Fibroblast of the aortic adventitia (primary cell): ENCODE results near the gene IL17REL. TPM values are rescaled to one million over a fixed set of nuclear protein-coding genes. Genes with fewer than 3 reads are reported as not detected.

Source experiments
- DNase-seq: peaks from one replicate; pipeline ENCODE4 v3.0.0-alpha.2; 2010; ENCODE audit warnings: low read depth
- H3K4me3 ChIP-seq: 2 replicates; pipeline ENCODE4 v1.5.1; 2011; ENCODE audit warnings: low read depth, mild to moderate bottlenecking, control low read depth, low read length, moderate library complexity
- CTCF ChIP-seq: IDR thresholded peaks from 2 replicates; pipeline ENCODE4 v1.5.1; 2011; ENCODE audit warnings: mild to moderate bottlenecking, low read length, control low read depth, inconsistent platforms; ENCODE audit not compliant: insufficient read depth
- total RNA-seq: library from RNA; depleted of rRNA; stranded (reverse); fragments of >200 nt; gene quantifications from 2 replicates; pipeline ENCODE4 v1.2.3, GENCODE V29; 2012; ENCODE audit warnings: low replicate concordance

Gene IL17REL
- total RNA-seq, 1 donor = not detected

- no peak for TF ChIP-seq CTCF
- no peak for DNase-seq
- no peak overlapping the region for H3K4me3 ChIP-seq
These were observed 4.2 kb downstream of the IL17REL start for GRCh38 chr22:50008151-50009040.

- H3K4me3 ChIP-seq = no peak overlapping the region
- no peak for TF ChIP-seq CTCF
- no peak for DNase-seq
These were observed 5.5 kb downstream of the IL17REL start for GRCh38 chr22:50007057-50007511.

- TF ChIP-seq CTCF = no peak
- no peak for DNase-seq
- H3K4me3 ChIP-seq = no peak overlapping the region
These were observed 7.6 kb downstream of the IL17REL start for GRCh38 chr22:50004918-50005317.

- no peak for TF ChIP-seq CTCF
- no peak for DNase-seq
- H3K4me3 ChIP-seq = no peak overlapping the region
These were observed 9.8 kb downstream of the IL17REL start for GRCh38 chr22:50002791-50003190.

DNA sequence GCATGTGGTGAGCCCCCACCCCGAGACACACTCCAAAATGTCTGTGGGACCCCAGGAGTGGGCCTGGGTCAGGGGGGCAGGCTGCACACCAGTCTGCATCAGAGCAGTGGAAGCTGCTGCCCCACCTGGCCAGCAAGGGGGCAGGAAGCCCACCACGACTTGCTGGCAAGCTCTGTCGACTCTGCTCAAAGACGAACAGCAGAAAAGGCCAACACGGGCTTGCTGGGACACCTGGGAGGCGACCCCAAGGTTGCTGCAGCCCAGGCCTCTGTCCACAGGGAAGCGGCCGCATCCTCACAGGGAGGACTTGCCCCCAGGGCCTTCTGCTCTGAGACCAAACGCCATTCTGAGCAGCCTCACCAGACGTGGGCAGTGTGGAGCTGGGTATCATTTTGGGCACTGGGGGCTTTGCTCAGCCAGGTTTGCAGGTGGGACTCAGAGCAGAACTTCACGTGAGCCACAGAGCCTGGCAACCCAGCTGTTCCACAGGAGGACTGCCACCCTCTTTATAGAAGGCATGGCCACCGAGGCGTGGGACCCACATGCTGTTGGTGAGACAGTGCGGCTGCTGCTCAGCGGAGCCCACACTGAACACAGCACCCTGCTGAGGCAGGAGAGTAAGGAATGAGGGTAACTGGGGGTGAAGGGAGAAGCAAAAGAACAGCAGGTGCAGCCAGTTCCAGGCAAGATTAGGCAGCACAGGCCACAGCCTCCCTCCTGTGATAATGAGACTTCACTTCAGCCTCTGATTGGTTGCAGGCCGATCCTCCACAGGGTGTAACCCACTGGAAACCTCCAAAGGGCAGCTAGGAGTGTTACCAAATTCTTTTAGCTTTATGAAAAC is 11.0 kb downstream of the IL17REL start:
- no peak for DNase-seq
- TF ChIP-seq CTCF = no peak
- H3K4me3 ChIP-seq = no peak overlapping the region

DNA sequence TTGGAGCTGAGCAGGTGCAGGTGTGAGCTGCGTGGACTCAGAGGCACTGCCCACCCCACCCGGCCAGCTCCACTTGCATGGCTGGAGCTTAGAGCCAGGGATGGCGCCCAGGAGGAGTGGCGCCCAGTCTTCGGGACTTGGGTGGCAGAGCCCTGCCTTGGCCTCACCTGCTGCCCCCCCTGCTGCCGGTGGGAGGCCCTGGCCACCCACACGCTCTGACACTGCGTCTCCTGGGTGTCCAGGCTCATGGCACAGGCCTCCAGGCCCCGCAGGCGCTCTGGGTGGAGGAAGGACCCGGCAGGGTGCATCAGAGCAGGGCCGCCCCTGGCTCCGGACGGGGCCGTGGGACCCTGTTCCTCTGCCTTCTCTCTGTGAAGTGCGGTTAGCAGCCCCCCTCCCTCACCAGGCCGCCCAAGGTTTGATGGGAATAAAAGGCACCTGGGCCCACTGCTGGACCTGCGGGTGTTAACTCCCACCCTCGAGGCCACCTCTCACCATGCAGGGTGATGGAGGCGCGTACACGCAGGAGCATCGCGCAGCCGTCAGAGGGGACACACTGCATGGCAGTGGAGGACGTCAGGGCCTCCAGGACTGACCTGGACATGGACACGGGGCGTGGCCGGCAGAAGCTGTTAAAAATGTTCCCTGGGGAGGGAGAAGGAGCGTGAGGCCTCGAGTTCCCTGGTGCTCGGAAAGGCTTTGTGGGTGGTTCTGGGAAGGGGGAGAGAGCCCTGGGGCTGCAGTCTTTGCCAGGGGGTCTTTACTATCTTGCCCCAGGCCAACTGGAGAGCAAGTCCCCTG is 11.8 kb downstream of the IL17REL start:
- TF ChIP-seq CTCF = no peak
- DNase-seq = no peak
- H3K4me3 ChIP-seq = no peak overlapping the region
